A549 (cell line): Measurements from ENCODE around the gene LCA5. TPM values are rescaled to one million over a fixed set of nuclear protein-coding genes. Genes with fewer than 3 reads are reported as not detected.
"Not testable (repeated sequence)": the region's sequence is repeated elsewhere in the genome, so short reads cannot be mapped to it uniquely, and the experiment has no call there.

Experiments
- ATAC-seq, 2 experiments: fragments of 200-7000 bp in 1 of 2; fragments of >200 bp in 1 of 2; cut with Nextera tagmentation in 1 of 2; cut with Tn5 transposase in 1 of 2; 3 replicates each; pipeline versions ENCODE4 v1.8.0 to v1.9.1; 2018 to 2020; ENCODE audit warnings: mild to moderate bottlenecking in 1 of 2, moderate library complexity in 1 of 2
- CTCF ChIA-PET: fragments of 300-600 bp; sonication (Branson Sonifier 250); formaldehyde crosslinking; extraction: SDS; loops from one replicate; lab custom pipeline; 2021; ENCODE audit warnings: antibody characterized with exemption, inconsistent platforms; lab: Yijun Ruan, JAX
- POLR2A ChIA-PET: fragments of 350-600 bp; formaldehyde crosslinking; extraction: SDS; loops from one replicate; lab custom pipeline; 2021; ENCODE audit warnings: antibody characterized with exemption, inconsistent platforms; lab: Yijun Ruan, JAX
- DNase-seq, 2 experiments: peaks; one replicate each; pipeline versions ENCODE4 v3.0.0 to v3.0.0-alpha.2; 2011 to 2016; ENCODE audit warnings: low read depth in 1 of 2, low spot score in 1 of 2
- FAIRE-seq: peaks from 2 replicates; lab custom pipeline; 2011; peaks lifted over from hg19 to GRCh38; lab: Jason Lieb, UNC
- H3K27ac ChIP-seq, 2 experiments: fragments of >200 bp; sonication (Bioruptor Twin); formaldehyde crosslinking; 3 replicates each; pipeline ENCODE4 v1.5.1; 2016 to 2017
- H3K4me1 ChIP-seq: fragments of >200 bp; sonication (Bioruptor Twin); formaldehyde crosslinking; 3 replicates; pipeline ENCODE4 v1.6.1; 2016
- H3K4me2 ChIP-seq: fragments of >200 bp; sonication (Bioruptor Twin); formaldehyde crosslinking; 3 replicates; pipeline ENCODE4 v1.6.1; 2016
- H3K4me3 ChIP-seq: fragments of >200 bp; sonication (Bioruptor Twin); formaldehyde crosslinking; 3 replicates; pipeline ENCODE4 v1.5.1; 2016
- H3K9me3 ChIP-seq: fragments of >200 bp; sonication (Bioruptor Twin); formaldehyde crosslinking; 3 replicates; pipeline ENCODE4 v1.6.1; 2016
- CBX2 ChIP-seq: fragments of 200-600 bp; sonication (generic); IDR thresholded peaks from 2 replicates; pipeline ENCODE4 v1.6.1; 2016; ENCODE audit warnings: low read depth, mild to moderate bottlenecking, borderline replicate concordance
- CBX8 ChIP-seq: fragments of 200-600 bp; sonication (generic); IDR thresholded peaks from 2 replicates; pipeline ENCODE4 v1.6.1; 2016
- CHD2 ChIP-seq: fragments of 150-350 bp; IDR thresholded peaks from 2 replicates; pipeline ENCODE4 v1.6.1; 2014; ENCODE audit warnings: low read length; ENCODE audit not compliant: partially characterized antibody
- EP300 ChIP-seq, 2 experiments: fragments of >200 bp; sonication (Bioruptor Twin); formaldehyde crosslinking; IDR thresholded peaks; 2 replicates in 1 of 2; 3 replicates in 1 of 2; pipeline ENCODE4 v1.6.1; 2016 to 2017
- ESRRA ChIP-seq: fragments of 150-350 bp; IDR thresholded peaks from 2 replicates; pipeline ENCODE4 v1.6.1; 2014; ENCODE audit warnings: mild to moderate bottlenecking, low read length, borderline replicate concordance
- FOSL2 ChIP-seq, 2 experiments: fragments of 450-650 bp in 1 of 2; fragments of >200 bp in 1 of 2; sonication (Bioruptor Twin) in 1 of 2; formaldehyde crosslinking; IDR thresholded peaks; 2 replicates each; pipeline versions ENCODE4 v1.5.0 to v1.6.1; 2016 to 2020; ENCODE audit warnings: mild to moderate bottlenecking in 1 of 2, moderate library complexity in 1 of 2
- GATA3 ChIP-seq: IDR thresholded peaks from 2 replicates; pipeline ENCODE4 v1.6.1; 2012; ENCODE audit warnings: borderline replicate concordance
- HEYL ChIP-seq: fragments of 250-450 bp; sonication (Bioruptor Pico); IDR thresholded peaks from 2 replicates; pipeline ENCODE4 v1.8.0; 2021; ENCODE audit warnings: mild to moderate bottlenecking, moderate library complexity
- JUN ChIP-seq, 2 experiments: fragments of >200 bp; sonication (Bioruptor Twin); formaldehyde crosslinking; IDR thresholded peaks; 2 replicates in 1 of 2; 3 replicates in 1 of 2; pipeline ENCODE4 v1.6.1; 2016 to 2017
- JUNB ChIP-seq: fragments of >200 bp; sonication (Bioruptor Twin); formaldehyde crosslinking; IDR thresholded peaks from 2 replicates; pipeline ENCODE4 v1.6.1; 2016
- MAZ ChIP-seq: fragments of 150-350 bp; IDR thresholded peaks from 2 replicates; pipeline ENCODE4 v1.6.1; 2014; ENCODE audit warnings: antibody characterized with exemption, low read depth, low read length, borderline replicate concordance
- NFE2L2 ChIP-seq: fragments of 150-350 bp; conservative IDR thresholded peaks from 2 replicates; pipeline ENCODE4 v1.6.1; 2014; ENCODE audit warnings: low read length
- NPAS2 ChIP-seq: fragments of 250-450 bp; sonication (Bioruptor Pico); IDR thresholded peaks from 2 replicates; pipeline ENCODE4 v1.8.0; 2022; ENCODE audit warnings: mild to moderate bottlenecking, moderate library complexity, borderline replicate concordance
- NR3C1 ChIP-seq: fragments of >200 bp; sonication (Bioruptor Twin); formaldehyde crosslinking; IDR thresholded peaks from 3 replicates; pipeline ENCODE4 v1.6.1; 2017
- RNF2 ChIP-seq: fragments of 200-600 bp; sonication (generic); IDR thresholded peaks from 2 replicates; pipeline ENCODE4 v1.6.1; 2016; ENCODE audit warnings: low read depth, mild to moderate bottlenecking, antibody characterized with exemption, moderate library complexity, borderline replicate concordance
- SMC3 ChIP-seq: fragments of >200 bp; sonication (Bioruptor Twin); formaldehyde crosslinking; IDR thresholded peaks from 3 replicates; pipeline ENCODE4 v1.6.1; 2018; ENCODE audit warnings: inconsistent platforms
- TFCP2L1 ChIP-seq: fragments of 250-450 bp; sonication (Bioruptor Pico); IDR thresholded peaks from 2 replicates; pipeline ENCODE4 v1.5.0; 2021; ENCODE audit warnings: mild to moderate bottlenecking
- ZC3H11A ChIP-seq: fragments of 450-650 bp; IDR thresholded peaks from 2 replicates; pipeline ENCODE4 v1.6.1; 2014; ENCODE audit warnings: antibody characterized with exemption, mild to moderate bottlenecking
- ZNF302 ChIP-seq: fragments of 250-450 bp; sonication (Bioruptor Pico); IDR thresholded peaks from 2 replicates; pipeline ENCODE4 v1.9.0; 2021; ENCODE audit warnings: inconsistent platforms, mild to moderate bottlenecking, moderate library complexity
- WGBS: methylation state at CpG from one replicate; pipeline ENCODE4 v1.1.6; 2017; ENCODE audit errors: missing lambda C conversion rate; 5-methylcytosine and 5-hydroxymethylcytosine counted together
- polyA plus RNA-seq, 4 experiments: library from polyadenylated mRNA; depleted of rRNA in 3 of 4; stranded (reverse); fragments of >200 nt; fragmentation: RNase III in 1 of 4; extraction: RNeasy Plus Mini Kit Qiagen cat#74134 plus additional on column Dnase treatment in 1 of 4; gene quantifications; 2 replicates in 3 of 4; 3 replicates in 1 of 4; pipeline ENCODE4 v1.2.3, GENCODE V29; 2011 to 2017
- TF ChIP-seq, protein P1 (sequence below): fragments of 150-350 bp; IDR thresholded peaks from 2 replicates; pipeline ENCODE4 v1.6.1; 2014; ENCODE audit warnings: low read depth, mild to moderate bottlenecking, low read length
- TF ChIP-seq, protein P2 (sequence below): IDR thresholded peaks from 2 replicates; pipeline ENCODE4 v1.6.1; 2012

Gene LCA5
- polyA plus RNA-seq, 2 of the 4 experiments (the other 2 are of a cell fraction) = 1.2 to 3.0 TPM

DNA sequence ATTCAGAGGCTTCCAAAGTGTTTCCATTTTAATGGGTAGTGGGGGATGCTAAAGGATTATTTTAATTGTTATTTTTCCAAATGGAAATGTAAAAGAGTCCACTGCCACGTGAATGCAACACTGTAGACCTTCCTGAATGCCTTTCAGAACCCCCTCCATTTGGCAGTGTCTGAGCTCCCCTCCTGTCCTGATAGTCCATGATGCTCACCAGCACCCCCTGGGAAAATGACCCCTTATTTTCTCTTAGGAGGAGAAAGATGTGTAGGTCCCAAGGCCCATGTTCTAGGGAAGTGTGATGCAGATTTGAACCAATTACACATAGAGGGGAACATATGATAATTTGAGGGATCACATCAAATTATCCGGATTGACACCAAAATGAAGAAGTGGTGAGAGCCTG is 47.1 kb upstream of the LCA5 start (continued):
- TF ChIP-seq, protein P1, sequence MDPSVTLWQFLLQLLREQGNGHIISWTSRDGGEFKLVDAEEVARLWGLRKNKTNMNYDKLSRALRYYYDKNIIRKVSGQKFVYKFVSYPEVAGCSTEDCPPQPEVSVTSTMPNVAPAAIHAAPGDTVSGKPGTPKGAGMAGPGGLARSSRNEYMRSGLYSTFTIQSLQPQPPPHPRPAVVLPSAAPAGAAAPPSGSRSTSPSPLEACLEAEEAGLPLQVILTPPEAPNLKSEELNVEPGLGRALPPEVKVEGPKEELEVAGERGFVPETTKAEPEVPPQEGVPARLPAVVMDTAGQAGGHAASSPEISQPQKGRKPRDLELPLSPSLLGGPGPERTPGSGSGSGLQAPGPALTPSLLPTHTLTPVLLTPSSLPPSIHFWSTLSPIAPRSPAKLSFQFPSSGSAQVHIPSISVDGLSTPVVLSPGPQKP = no peak
- TF ChIP-seq CHD2 (no peak), TFCP2L1 (no peak)

DNA sequence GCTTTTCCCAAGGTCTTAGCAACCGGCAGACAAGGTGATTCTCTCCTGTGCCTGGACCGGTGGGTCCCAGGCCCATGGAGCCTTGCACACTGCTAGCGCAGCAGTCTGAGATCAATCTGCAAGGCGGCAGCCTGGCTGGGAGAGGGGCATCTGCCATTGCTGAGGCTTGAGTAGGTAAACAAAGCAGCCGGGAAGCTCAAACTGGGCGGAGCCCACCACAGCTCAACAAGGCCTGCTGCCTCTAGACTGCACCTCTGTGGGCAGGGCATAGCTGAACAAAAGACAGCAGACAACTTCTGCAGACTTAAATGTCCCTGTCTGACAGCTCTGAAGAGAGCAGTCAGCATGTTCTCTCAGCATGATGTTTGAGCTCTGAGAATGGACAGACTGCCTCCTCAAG is 40.7 kb upstream of the LCA5 start:
- H3K9me3 ChIP-seq, POLR2A ChIA-PET, H3K27ac ChIP-seq, H3K4me1 ChIP-seq, FAIRE-seq, H3K4me2 ChIP-seq, DNase-seq, CTCF ChIA-PET, H3K4me3 ChIP-seq, ATAC-seq: not testable (repeated sequence)
- 76% methylated on average over 4 of the region's 6 CpGs for WGBS

DNA sequence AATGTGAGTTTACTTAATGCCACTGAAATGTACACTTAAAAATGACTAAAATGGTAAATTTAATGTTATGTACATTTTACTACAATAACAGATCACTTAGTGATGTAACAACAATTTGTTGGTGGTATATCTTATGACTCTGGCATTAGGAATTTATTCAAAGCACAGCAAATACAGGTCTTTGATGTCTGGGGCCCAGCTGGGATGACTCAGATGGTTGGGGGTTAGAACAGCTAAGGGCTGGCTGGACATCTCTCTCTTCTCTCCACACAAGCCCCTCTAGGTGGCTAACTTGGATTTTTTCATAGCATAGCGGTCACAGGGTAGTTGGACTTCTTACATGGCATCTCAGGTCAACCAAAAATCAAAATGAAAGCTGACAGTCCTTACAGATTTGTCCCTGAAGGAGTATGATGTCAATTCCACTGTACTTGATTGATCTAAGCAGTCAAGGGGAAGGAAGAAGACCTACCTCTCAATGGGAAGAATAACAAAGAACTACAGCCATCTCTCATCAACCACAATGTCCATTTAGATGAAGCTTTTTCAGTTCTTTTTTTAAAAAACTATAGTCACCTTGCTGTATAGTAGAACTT is 37.5 kb upstream of the LCA5 start:
- no peak overlapping the region for H3K27ac ChIP-seq

DNA sequence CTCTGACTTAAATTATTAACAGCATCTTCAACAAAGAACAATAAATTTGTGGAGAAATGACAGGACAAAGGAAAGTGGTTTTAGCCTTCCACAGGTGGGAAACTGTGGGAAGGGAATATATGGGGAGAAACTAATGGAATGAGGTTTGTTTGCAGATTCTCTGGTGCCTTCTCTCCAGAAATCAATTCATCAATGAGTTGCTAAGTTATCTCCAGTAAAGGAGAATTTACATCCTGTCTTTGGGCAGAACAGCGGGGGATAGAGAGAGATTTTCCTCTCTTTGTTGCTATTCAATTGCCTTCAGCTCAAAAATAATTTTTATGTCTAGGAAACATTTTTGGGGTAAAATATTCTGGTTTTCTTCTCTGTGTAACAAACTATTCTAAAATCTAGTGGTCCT is 36.9 kb upstream of the LCA5 start:
- Histone ChIP-seq H3K4me3 (no peak overlapping the region), H3K9me3 (no peaks in the 10 kb centered on the region), H3K4me2 (no peak overlapping the region)
- no peak for ATAC-seq
- ChIA-PET POLR2A (no interaction called here), CTCF (no interaction called here)
- 86% methylated on average over 1 of the region's 1 CpG for WGBS
- DNase-seq = no peak
- no peak for TF ChIP-seq HEYL (CRISPR knock-in tag)
- TF ChIP-seq SMC3 = no peak
- TF ChIP-seq NFE2L2 = no peak
- no peak for TF ChIP-seq CBX8
- no peak for TF ChIP-seq JUNB
- TF ChIP-seq MAZ = no peak
- TF ChIP-seq EP300 (IDR thresholded peaks at IDR 0.05) = no peak
- no peak for TF ChIP-seq NPAS2 (CRISPR knock-in tag)
- TF ChIP-seq GATA3 = no peak
- TF ChIP-seq, all 56 proteins: peak for 0
- FAIRE-seq = no peak
- Histone ChIP-seq H3K4me1 (peaks cover 16% of the 10 kb centered on the region), H3K27ac (no peak overlapping the region)

More for the DNA sequence above, 37.5 kb upstream of the LCA5 start:
- TF ChIP-seq FOSL2 (IDR thresholded peaks at IDR 0.05) (no peak), FOSL2 (CRISPR knock-in tag; IDR thresholded peaks at IDR 0.05) (0 out of 2 replicates have a peak, but pooled peaks have one; percentile 13), HEYL (CRISPR knock-in tag) (no peak)
- CTCF ChIA-PET = interaction anchor here (0.6 kb wide), 1 partner anchor 56 kb away, joined by 3 read pairs; no protein-coding TSS in a partner anchor
- peak overlapping the region; percentile 34; the same call in 2 of the 3 replicates for H3K4me2 ChIP-seq
- POLR2A ChIA-PET = no interaction called here
- FAIRE-seq = no peak
- no peaks in the 10 kb centered on the region for H3K9me3 ChIP-seq
- WGBS = 100% methylated on average over 1 of the region's 1 CpG
- ATAC-seq = peak; percentile 59 to 70; a peak in 5 of 6 replicates
- no peak overlapping the region for H3K4me3 ChIP-seq
- H3K4me1 ChIP-seq = peaks cover 16% of the 10 kb centered on the region
- DNase-seq = peak in 1 of 2 experiments; percentile 23

DNA sequence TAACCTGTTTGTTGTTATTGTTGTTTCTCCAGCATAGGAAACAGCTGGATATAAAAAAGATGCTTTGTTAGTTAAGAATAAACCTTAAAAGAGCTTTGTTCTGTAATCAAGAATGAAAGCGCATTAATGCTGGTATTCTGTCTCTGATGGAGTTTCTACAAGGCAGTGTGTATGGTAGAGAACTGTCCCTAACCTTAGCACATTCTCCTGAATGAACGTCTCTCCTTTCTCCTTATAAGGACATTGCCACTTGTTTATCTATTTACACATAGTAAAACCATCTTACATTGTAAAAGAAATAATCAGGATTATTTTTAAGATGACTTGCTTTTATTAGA is 33.8 kb upstream of the LCA5 start:
- TF ChIP-seq, protein P1 = no peak
- no peak for TF ChIP-seq RNF2
- TF ChIP-seq CHD2 = no peak
- no peak for TF ChIP-seq MAZ
- TF ChIP-seq GATA3 = no peak
- TF ChIP-seq ZNF302 (CRISPR knock-in tag) = no peak
- no peak for TF ChIP-seq JUN (IDR thresholded peaks at IDR 0.05)
- TF ChIP-seq ESRRA = no peak
- no peak for TF ChIP-seq NFE2L2
- TF ChIP-seq NR3C1 = no peak
- no peak for TF ChIP-seq ZC3H11A
- no peak for TF ChIP-seq CBX2
- TF ChIP-seq, protein P2, sequence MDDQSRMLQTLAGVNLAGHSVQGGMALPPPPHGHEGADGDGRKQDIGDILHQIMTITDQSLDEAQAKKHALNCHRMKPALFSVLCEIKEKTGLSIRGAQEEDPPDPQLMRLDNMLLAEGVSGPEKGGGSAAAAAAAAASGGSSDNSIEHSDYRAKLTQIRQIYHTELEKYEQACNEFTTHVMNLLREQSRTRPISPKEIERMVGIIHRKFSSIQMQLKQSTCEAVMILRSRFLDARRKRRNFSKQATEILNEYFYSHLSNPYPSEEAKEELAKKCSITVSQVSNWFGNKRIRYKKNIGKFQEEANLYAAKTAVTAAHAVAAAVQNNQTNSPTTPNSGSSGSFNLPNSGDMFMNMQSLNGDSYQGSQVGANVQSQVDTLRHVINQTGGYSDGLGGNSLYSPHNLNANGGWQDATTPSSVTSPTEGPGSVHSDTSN = no peak
- POLR2A ChIA-PET = no interaction called here
- no peak for FAIRE-seq
- Histone ChIP-seq H3K4me3 (peak overlapping the region; percentile 32; the same call in 1 of the 3 replicates), H3K9me3 (no peaks in the 10 kb centered on the region), H3K27ac (no peak overlapping the region), H3K4me1 (peaks cover 16% of the 10 kb centered on the region), H3K4me2 (peak overlapping the region; percentile 64)
- no peak for DNase-seq
- CTCF ChIA-PET = interaction anchor here (0.9 to 2.1 kb wide), 15 partner anchors 13 to 243 kb away, joined by 3 to 14 read pairs (median 3); partner anchors contain the start of genes LCA5 and SH3BGRL2
- peak; percentile 46 to 56; a peak in 2 of 6 replicates for ATAC-seq
- 25% methylated on average over 2 of the region's 2 CpGs for WGBS
